HPDE6-E6E7 (cell line): ENCODE measurements around the gene TTLL11.

Experiments used
- DNase-seq: peaks from one replicate; pipeline ENCODE4 v3.0.0; 2011; ENCODE audit warnings: missing footprints; ENCODE audit errors: extremely low spot score

The TTLL11 gene

GRCh38 chr9:121788686-121789366 is 304.3 kb downstream of the TTLL11 start:
- no peak for DNase-seq

GRCh38 chr9:121786998-121787422 is 306.1 kb downstream of the TTLL11 start:
- no peak for DNase-seq

GRCh38 chr9:121786543-121786948 is 306.6 kb downstream of the TTLL11 start:
- DNase-seq = no peak

GRCh38 chr9:121785673-121786542 is 307.2 kb downstream of the TTLL11 start:
- DNase-seq = no peak

GRCh38 chr9:121784731-121785411 is 308.2 kb downstream of the TTLL11 start:
- no peak for DNase-seq

GRCh38 chr9:121783521-121784507 is 309.3 kb downstream of the TTLL11 start:
- DNase-seq = no peak

- DNase-seq = no peak
Measured at GRCh38 chr9:121783111-121783510, 310.0 kb downstream of the TTLL11 start.

- no peak for DNase-seq
Measured at GRCh38 chr9:121782514-121783110, 310.5 kb downstream of the TTLL11 start.

GRCh38 chr9:121781701-121782464 is 311.2 kb downstream of the TTLL11 start:
- DNase-seq = no peak

GRCh38 chr9:121781145-121781548 is 312.0 kb downstream of the TTLL11 start:
- DNase-seq = no peak

- no peak for DNase-seq
Measured at GRCh38 chr9:121780177-121781040, 312.7 kb downstream of the TTLL11 start.

GRCh38 chr9:121779381-121780117 is 313.6 kb downstream of the TTLL11 start:
- no peak for DNase-seq

GRCh38 chr9:121778252-121779225 is 314.6 kb downstream of the TTLL11 start:
- no peak for DNase-seq

- no peak for DNase-seq
Measured at GRCh38 chr9:121776739-121777637, 316.1 kb downstream of the TTLL11 start.

- no peak for DNase-seq
Measured at GRCh38 chr9:121776001-121776738, 316.9 kb downstream of the TTLL11 start.
